GM18499 (cell line): ENCODE measurements around the gene MGST3.
A peak's percentile ranks its signal among the peaks of the same experiment; 100 is the strongest.
"Not testable (repeated sequence)": the region's sequence is repeated elsewhere in the genome, so short reads cannot be mapped to it uniquely, and the experiment has no call there.

Experiments used
- ATAC-seq: cut with Tn5 transposase; IDR thresholded peaks from one replicate; pipeline ENCODE4 v1.9.1; 2021; ENCODE audit warnings: moderate number of reproducible peaks; ENCODE audit not compliant: insufficient read depth, unreplicated experiment

MGST3 gene

DNA sequence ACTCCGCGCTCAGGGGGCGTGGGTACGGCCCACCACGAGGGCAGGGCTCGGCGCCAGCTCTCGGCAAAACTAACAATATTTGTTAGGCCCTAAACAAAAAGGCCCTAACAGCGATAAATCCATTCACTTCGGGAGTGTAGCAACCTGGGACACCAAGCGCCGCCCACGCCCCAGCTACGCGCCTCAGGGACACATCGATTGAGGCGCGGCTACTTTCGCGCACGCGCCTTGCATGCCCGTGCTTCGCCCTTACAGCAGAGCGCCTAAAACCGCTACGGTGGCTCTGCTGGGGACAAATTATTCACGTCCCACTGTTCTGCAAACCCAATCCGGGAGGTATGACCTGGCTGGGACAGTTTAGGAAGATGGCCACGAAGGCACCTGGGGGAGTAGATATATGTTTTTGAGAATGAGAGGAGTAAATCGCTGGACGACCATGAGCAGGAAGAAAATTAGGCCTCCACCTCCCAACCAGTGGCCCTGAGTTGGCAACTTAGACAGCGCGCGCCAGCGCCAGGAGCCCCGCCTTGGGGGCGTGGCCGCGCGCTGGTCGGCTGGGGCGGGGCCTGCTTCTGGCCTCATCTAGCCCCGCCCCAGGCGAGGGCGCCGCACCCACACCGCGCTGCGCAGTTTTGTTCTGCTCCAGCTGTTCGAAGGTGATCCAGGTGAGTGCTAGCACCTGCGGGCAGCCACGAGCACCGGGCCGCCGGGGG is at the start of gene MGST3:
MGST3 (plus strand) TSS at position 606 of the 713 bp plus-strand sequence. CDS start 18,614 bp downstream, outside the sequence.
- ATAC-seq, result peak; percentile 52

GRCh38 chr1:165581926-165582325 is 49.1 kb upstream of the MGST3 start:
- ATAC-seq, result no peak

- no peak for ATAC-seq
These were observed 44.6 kb upstream of the MGST3 start for GRCh38 chr1:165586398-165586797.

- not testable (repeated sequence) for ATAC-seq
These were observed 39.6 kb upstream of the MGST3 start for GRCh38 chr1:165591391-165591790.

GRCh38 chr1:165592945-165593823 is 37.9 kb upstream of the MGST3 start:
- no peak for ATAC-seq

- ATAC-seq, result no peak
These were observed 35.6 kb upstream of the MGST3 start for GRCh38 chr1:165595246-165595938.

DNA sequence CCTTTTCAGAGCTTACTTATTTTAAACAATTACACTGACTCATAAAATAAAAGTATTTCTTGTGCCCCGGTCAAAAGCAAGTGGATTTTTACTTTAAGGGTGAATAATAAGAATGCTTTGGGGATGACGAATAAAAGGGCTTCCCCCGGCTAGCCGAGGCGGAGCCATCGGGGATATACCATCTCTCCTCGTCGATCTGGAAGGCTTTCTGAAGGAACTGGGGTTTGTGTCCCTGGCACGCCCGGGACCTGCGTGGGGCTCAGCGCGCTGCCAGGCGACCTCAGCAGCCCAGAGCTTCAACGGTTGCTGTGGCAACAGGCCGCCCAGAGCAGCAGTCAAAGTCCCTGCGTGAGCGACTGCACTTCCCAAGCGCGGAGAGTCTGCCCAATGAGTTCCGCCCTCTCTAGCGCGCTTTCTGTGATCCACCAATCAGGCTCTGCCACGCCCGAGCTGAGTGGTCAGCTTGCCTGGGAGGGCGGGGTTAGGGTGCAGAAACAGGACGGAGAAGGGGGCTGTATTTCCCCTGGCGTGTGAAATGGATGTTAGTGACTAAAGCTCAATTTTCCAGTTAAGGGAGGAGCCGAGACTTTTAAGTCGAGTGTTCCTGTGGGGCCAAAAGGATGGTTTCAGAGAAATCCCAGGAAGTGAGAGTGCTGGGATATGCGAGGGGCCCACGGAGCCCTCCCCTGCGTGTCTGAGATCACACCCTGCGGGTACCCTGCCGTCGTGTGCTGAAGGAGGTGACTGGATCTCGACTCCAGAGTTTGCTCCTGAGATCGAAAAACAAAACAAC is 33.0 kb upstream of the MGST3 start:
- ATAC-seq, result peak; percentile 92

DNA sequence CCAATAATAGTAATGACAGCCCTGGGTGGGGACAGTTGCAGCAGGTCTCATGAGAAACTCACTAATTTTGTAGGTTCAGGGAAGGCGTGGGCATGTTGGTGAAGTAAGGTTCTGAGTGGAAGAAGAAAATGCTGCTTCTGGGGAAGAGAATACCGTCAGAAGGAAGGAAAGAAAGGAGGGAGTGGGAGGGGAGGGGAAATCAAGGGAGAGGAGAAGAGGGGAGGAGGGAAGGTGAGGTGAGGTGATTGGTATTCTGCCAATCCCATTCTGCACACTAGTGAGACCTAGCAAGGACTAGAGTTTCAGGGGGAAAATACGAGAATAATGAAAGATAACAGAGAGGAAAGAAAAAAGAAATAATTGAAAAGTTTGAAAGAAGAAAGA is 32.4 kb upstream of the MGST3 start:
- no peak for ATAC-seq

DNA sequence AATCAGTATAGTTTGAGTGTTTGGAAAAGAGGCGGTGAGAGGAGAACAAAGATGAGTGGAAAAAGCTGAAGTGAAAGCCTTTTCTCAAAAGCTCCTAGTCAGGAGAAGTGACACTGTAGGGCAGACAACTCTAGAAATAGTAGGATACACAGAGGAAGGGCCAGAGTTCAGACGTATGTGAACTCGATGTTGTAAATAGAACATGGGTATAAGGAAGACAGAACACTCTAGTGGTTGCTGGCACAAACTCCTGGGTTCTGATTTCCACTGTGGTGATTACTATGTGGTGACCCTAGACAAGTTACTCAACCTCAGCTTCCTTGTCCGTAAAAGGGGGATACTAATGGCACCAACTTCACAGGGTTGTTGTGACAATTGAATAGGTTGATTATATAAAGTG is 30.2 kb upstream of the MGST3 start:
- ATAC-seq, result no peak

- no peak for ATAC-seq
These were observed 27.2 kb upstream of the MGST3 start for GRCh38 chr1:165603810-165604209.

GRCh38 chr1:165605246-165605645 is 25.8 kb upstream of the MGST3 start:
- no peak for ATAC-seq

- ATAC-seq, result not testable (repeated sequence)
These were observed 24.4 kb upstream of the MGST3 start for GRCh38 chr1:165606676-165607075.

- no peak for ATAC-seq
These were observed 20.2 kb upstream of the MGST3 start for GRCh38 chr1:165610866-165611265.

- no peak for ATAC-seq
These were observed 19.0 kb upstream of the MGST3 start for GRCh38 chr1:165612062-165612461.

DNA sequence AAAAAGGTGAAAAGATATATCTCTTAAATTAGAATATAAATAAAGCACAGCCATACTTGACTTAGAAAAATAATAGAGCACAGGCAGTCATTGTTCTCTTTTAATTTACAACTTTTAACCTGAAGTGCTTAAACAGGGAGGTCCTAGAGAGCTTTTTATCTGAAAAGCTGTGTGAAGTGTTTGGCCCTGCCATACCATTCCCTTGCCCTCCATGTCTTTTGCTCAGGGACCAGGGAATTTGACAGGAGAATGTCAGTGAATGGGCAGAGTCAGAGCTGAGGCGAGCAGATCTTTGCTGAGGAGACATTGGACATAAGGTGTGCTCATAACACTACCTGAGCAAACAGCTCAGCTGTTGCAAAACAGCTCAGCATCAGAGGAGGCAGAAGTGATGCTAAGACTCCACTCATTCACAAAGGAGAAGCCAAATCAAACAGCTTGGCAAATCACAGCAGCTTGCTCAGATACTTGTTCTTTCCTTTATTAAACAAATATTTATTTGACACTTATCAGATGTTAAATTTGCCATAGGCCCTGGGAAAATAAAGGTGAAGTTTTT is 14.9 kb upstream of the MGST3 start:
- no peak for ATAC-seq

GRCh38 chr1:165616987-165617546 is 14.0 kb upstream of the MGST3 start:
- no peak for ATAC-seq

- no peak for ATAC-seq
These were observed 11.3 kb upstream of the MGST3 start for GRCh38 chr1:165619647-165620151.

DNA sequence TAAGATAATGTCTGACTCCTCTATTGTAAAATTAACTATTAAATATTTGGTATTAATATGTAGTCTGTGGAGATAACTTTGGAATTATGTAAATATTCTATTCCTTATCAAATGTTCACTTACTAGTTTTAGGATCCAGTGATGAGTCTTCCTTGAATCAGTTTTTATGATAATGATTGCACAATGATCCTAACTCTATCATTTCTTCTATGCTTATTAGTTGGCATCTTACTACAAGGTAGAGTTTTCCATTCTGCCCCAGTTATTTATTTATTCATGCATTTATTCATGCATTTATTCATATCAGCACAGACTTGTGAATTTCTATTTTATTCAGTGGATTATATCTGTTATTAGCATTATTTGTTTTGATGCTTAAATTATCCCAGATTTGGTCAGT is 7.4 kb upstream of the MGST3 start:
- ATAC-seq, result no peak

DNA sequence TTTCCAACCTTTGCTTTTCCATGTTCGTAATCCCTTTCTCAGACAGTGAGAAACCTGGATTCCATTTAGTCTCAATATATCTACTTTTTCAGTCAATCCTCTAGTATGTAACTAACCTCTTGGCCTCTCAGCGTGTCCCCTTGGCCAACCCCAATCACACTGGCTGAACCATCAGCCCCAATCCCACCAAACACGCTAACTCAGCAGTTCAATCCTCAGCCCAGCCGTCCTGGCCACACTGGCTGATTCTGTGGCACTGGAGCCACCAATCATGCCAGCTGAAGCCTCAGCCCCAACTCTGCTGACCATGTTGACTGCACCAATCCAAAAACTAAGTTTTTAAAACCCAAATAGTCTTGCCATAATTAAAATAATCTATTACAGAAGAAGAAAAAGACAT is 6.6 kb upstream of the MGST3 start:
- ATAC-seq, result no peak
